ENCODE measurements around the gene TUBB. TPM values are rescaled to one million over a fixed set of nuclear protein-coding genes. Genes with fewer than 3 reads are reported as not detected.

The TUBB gene
- total and polyA plus RNA-seq, 9 of the 15 experiments (the other 6 are each of a cell fraction or from before 2014, with no cell fraction given), result 971 to 2,870 (median 1,478) TPM

- TF ChIP-seq HDGF (IDR thresholded peaks at IDR 0.05) (peak; percentile 35; the same call in 1 of the 2 replicates), ARNT (IDR thresholded peaks at IDR 0.05) (no peak; a peak in 1 of 4 replicates), PREB (CRISPR knock-in tag; IDR thresholded peaks at IDR 0.05) (no peak), CXXC5 (CRISPR knock-in tag; IDR thresholded peaks at IDR 0.05) (peak; percentile 82), RB1 (IDR thresholded peaks at IDR 0.05; ENCODE audit: low read depth) (peak; percentile 83), KLF13 (tag; IDR thresholded peaks at IDR 0.05; ENCODE audit: borderline replicate concordance, low read depth) (no peak), ZNF583 (CRISPR knock-in tag; IDR thresholded peaks at IDR 0.05) (peak; percentile 14; the same call in 1 of the 2 replicates), FOXJ3 (CRISPR knock-in tag; IDR thresholded peaks at IDR 0.05) (no peak), GTF2B (IDR thresholded peaks at IDR 0.05; ENCODE audit: extremely low read depth, insufficient read length) (no peak), STAT6 (CRISPR knock-in tag; IDR thresholded peaks at IDR 0.05) (no peak), ZBTB17 (CRISPR knock-in tag; IDR thresholded peaks at IDR 0.05) (no peak), ZBTB11 (CRISPR knock-in tag; IDR thresholded peaks at IDR 0.05) (peak in 1 of 3 experiments; percentile 72; a peak in 1 of 6 replicates), ELF1 (tag; IDR thresholded peaks at IDR 0.05) (no peak; the same call in 1 of the 2 replicates), SRSF1 (IDR thresholded peaks at IDR 0.05; ENCODE audit: low read depth, low read length) (peak; percentile 97), ZNF507 (tag; conservative IDR thresholded peaks at IDR 0.05) (no peak), NRF1 (conservative IDR thresholded peaks at IDR 0.05 in 1 of 2, IDR thresholded peaks at IDR 0.05 in 1 of 2) (peak; percentile 34 to 53), PKNOX1 (IDR thresholded peaks at IDR 0.05) (peak; percentile 85), SP1 (CRISPR knock-in tag; IDR thresholded peaks at IDR 0.05) (peak; percentile 80), MXI1 (IDR thresholded peaks at IDR 0.05; ENCODE audit: low read depth, low read length) (peak; percentile 75; the same call in 1 of the 2 replicates)
Measured at GRCh38 chr6:30686908-30687658, 33.1 kb upstream of the TUBB start (continued).

Measured in K562 (cell line).